DMS153 (cell line): ENCODE measurements around the gene AIFM3.
"Not testable (repeated sequence)": the region's sequence is repeated elsewhere in the genome, so short reads cannot be mapped to it uniquely, and the experiment has no call there.

Source experiments
- DNase-seq: peaks from one replicate; lab custom pipeline; 2025; lab: John Stamatoyannopoulos, UW

AIFM3 gene

DNA sequence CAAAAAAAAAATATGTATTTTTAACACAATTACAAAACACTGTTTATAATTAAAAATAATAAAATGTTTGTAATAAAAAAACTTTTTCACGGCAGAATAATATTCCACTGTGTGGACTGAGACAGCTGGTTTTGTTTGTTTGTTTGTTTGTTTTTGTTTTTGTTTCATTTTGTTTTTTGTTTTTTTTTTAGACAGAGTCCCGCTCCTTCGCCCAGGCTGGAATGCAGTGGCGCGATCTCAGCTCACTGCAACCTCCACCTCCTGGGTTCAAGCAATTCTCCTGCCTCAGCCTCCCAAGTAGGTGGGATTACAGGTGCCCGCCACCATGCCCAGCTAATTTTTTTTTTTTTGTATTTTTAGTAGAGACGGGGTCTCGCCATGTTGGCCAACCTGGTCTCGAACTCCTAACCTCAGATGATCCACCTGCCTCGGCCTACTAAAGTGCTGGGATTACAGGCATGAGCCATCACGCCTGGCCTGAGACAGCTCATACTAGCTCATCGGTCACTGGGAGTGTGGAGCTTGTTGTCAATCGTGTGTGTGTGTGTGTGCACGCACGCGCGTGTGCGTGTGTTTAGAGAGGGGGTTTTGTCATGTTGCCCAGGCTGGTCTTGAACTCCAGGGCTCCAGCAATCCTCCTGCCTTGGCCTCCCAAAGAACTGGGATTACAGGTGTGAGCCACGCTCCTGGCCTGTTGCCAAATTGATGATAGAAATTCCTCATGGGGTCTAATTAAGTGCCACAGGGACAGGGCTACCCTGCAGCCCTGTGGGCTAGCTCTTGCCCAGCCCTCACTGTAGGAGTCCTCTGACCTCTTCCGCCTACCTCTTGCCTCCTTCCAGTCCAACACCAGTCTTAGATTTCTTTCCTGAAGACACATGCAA, 7.2 kb upstream of the AIFM3 start:
- DNase-seq: no peak

DNA sequence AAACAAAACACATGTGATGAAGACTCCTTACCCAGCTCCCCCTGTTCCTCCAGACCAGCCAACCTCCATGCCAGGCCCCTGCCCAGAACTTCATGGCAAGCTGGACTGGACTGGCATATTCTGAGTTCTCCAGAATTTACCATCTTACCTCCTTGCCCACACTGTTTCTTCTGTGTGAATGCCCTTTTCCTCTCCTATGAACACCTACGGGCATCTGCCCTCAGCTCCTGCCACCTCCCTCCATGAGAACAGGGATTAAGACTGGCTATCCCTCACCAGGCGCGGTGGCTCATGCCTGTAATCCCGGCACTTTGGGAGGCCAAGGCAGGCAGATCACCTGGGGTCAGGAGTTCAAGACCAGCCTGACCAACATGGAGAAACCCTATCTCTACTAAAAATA, 6.4 kb upstream of the AIFM3 start:
- no peak for DNase-seq

DNA sequence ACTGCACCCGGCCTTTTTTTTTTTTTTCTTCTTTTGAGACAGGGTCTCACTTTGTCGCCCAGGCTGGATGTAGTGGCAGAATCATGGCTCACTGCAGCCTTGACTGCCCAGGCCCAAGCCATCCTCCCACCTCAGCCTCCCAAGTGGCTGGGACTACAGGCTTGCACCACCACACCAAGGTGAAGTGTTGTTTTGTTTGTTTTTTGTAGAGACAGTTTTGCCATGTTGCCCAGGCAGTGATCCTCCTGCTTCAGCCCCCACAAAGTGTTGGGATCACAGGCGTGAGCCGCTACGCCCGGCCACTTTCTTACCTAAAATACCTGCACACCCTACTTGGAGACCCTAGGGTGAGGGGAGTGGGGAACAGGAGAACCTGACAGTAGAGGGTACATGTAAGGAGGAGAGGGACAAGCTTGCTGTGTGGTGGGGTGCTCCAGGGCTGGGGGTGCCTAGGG, 4.5 kb upstream of the AIFM3 start:
- no peak for DNase-seq

DNA sequence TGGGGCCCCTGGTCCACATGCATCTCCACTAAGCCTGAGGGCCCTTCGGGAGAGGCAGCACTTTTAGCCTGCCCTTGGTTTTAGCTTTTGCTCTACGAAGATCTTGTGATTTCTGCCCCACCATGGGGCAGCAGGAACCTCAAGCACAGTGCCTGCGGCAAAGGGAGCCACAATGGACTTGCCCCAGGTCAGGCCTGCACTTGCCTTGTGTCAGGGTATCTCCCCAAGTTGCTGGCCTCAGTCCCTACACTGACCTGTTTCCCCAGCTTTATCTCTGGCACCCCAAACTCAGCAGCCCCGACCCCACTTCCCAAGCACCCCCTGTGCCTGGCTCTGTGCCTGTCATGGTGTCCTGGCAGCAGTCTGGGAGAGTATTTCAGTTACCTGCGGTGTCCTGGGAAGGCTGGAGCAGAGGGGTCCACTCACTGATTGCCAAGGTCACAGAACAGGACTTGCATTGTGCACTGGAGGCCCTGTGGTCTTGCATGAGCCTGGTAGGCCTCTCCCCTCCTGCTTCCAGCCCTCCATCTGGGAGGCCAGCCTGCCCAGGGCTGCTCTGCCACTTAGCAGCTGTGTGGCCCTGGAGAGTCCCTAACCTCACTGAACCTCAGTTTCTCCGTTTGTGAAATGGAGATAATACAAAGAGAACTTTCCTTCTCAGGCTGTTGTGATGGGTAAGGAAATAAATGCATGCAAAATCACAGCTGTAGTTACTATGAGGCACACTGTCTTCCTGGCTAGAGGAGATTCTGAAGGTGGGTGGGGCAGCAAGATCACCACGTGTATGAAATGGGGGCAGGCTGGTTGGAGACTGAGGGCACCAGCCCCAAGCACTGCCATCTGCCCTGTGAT, 3.6 kb upstream of the AIFM3 start:
- no peak for DNase-seq

DNA sequence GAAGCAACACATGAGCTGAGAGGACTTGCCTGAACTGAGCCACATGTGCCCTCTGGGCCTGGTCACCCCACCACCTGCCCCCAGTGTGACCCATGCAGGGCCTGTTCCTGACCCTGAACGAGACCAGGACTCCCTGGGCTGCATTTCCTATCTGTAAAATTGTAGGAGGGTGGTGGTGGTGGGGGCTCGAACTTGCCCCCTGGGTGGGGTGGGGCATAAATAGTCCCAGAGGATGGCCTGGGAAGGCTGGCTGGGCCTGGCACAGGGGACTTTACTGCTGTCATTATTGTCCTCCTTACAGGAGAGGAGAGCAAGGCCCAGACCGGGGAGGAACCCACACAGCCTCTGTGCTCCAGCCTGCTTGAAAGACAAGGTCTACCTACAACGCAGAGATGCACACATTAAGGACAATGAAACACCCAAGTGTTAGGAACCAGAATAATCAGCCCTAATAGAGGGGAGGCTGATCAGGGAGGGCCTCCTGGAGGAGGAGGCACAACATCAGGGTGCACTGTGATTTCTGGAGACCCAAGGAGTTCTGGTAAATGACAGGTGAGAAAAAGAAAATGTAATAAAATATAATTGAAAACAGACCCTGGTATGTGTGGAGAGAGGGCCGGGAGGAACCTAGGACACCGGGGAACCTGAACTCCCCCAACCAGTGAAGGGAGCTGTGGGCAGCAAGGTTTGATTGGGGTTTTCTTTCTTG, 2.8 kb upstream of the AIFM3 start:
- DNase-seq: no peak

DNA sequence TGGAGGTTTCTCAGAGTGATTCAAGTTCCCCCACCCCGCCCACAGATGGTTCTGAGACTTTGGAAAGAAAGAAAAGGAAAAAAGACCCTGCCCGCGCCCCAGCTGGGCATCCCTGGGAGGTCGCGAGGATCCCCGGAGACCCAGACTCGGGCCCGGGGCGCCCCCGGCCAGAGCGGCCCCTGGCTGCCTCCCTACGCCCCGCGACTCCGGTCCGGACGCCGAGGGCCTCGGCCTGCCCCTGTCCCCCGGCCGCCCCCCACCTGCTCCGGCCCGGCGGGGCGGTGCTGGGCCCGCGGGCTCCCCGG, 2.3 kb upstream of the AIFM3 start:
- DNase-seq: no peak

DNA sequence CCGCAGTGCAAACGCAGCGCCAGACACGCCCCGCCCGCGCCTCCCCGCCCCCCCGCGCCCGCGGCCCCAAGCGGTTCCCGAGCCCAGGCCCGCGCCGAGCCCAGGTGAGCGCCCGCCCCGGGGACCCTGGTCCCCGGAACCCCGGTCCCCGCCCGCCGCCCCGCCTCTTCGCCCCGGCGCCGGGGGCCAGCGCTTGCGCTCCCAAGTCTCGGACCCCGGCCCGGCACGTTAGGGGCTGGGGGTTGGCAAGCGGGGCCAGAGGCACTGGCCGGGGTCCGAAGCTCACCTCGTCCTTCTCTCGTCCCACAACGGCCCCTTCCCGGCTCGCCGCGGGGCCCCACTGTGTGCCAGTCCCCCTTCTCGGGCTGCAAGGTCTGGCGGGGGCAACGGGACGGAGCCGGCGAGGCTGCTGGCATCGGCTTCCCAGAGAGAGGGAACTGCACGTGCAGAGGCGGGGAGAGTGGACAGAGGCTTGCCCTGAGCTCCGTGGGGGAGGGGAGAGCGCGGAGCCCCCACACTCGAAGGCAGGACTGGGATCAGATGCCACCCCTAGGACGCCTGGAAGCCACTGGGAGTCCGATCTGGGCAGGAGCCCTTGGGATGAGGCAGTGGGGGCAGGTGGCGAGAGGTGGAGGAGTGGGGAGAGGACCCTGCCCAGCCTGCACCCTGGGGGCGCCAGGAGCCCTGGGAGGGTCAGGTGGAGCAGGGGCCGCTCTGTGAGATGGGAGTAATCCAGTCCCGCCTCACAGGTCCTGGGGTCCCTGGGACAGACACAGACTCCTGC, 1.8 kb upstream of the AIFM3 start:
- DNase-seq: no peak

DNA sequence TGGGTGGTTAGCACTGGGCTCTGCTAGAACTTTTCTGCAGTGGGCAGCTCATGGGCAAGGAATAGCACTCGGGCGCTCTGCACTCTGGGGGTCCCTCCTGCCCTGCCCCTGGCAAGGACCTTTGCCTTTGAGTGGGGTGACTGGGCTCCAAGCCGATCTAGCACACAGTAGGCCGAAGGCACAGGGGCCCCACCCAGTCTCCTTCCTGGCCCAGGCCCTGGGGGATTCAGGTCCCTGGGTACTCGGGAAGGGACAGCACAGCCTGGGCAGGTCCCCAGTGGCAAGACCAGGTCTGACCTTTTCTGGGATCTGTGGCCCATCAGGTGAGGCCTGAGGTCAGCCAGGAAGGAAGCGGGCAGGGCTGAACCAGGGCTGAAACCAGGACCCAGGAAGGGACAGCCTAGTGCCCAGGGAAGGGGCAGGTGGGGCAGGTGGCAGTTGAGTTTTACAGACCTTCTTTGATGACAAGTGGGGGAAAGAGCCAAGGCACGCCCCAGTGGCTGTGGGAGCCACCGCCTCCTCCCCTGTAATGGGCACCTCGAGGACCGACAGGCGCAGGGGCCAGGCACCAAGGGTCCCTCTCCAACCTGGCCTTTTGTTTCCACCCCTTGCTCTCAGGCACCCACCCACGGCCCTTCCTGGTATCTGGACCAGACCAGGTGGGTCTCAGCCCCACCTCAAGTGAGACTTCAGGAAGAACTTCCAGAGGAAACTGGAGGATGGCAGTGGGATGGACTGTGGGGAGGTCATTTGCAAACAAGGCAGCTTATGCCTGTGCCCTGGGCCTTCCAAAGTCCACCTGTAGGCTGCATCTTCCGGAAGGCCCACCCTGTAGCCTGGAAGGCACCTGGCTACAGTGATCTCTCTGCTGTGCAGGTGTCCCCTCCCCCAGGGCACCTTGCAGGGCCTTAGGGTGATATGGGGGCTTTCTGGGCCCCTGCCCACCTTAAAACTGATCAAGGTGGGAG, 883 bp upstream of the AIFM3 start:
- no peak for DNase-seq

DNA sequence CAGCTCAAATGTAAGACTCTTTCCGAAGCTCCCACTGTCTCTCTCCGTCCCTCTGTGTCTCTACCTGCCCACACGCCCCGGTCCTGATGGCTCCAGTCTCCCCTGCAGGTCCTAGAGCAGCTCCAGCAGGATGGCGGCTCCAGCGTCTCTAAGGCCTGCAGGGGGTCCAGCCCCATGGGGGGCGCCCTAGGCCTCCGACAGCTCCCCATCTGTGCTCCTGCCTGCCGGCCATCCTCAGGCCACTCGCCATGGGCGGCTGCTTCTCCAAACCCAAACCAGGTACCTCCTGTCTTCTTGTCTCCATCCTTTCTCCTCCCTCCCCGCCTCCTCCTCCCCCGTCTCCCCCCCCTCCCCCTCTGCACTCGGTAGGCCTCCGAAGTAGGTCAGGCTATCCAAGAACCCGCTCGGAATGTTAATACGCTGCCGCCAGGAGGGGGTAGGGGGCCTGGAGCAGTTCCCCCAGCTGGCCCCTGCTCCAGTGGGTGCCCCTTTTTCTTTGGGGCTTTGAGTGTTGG, 699 bp downstream of the AIFM3 start:
- DNase-seq: no peak

DNA sequence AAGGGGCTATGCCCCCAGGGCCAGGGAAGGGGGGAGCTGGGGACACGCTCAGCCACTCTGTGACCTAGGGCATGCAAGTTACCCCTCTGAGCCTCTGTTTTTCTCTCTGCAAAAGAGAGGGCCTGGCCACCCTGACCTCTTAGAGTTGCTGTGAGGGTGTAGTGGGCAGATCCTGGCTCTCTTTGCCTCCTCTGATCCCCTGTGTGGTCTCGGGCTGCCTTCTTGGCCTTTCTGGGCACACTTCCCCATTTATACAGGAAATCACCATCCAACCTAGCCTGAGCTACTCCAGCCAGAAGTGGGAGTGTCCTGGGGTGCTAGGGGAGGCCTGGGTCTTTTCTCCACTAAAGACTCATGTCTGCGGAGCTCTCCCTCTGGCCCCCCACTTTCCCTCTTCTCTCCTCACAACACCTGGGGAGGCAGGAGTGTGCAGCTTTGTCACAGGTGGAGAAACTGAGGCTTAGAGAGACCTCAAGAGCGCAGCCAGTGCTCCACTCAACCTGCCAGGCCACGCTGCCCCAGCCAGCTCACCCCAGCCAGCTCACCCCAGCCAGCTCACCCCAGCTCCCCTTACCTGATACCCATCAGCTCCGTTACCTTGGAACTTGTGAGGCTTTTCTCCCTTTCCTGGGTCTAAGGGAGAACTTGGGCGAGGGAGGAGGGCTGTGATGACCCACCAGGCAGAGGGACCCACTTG, 1.4 kb downstream of the AIFM3 start:
- DNase-seq: no peak

DNA sequence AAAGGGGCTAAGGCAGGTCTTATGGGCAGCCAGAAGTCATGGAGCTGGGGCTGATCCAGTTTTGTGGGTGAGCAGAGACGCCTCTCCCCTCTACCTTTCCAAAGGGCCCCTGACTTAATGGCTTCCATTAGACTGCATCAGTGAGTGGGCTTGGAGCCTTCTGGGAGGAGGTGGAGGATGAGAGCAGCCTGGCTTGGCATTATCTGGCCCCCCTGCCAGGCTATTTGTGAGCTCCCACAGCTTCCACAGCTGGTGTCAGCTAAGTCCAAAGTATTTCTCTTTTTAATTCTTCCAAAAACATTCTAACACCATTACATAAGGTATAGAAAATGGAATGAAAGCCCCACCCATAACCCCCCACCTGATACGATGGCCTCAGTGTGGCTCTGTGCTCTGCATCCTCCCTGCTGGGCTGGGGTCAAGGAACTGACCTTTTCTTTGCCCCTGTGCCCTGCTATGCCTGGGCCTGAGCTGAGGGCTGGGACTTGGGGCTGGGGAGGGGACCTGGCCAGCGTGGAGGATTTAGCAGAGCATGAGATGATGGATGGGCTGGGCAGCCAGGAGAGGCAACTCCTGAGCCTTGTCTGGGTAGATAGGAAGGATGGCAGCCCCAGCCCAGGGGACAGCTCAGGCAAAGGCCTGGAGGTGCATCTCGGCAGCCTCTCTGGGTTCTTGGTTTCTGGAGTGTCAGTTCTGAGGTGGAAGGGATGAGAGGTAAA, 4.0 kb downstream of the AIFM3 start:
- DNase-seq: no peak

DNA sequence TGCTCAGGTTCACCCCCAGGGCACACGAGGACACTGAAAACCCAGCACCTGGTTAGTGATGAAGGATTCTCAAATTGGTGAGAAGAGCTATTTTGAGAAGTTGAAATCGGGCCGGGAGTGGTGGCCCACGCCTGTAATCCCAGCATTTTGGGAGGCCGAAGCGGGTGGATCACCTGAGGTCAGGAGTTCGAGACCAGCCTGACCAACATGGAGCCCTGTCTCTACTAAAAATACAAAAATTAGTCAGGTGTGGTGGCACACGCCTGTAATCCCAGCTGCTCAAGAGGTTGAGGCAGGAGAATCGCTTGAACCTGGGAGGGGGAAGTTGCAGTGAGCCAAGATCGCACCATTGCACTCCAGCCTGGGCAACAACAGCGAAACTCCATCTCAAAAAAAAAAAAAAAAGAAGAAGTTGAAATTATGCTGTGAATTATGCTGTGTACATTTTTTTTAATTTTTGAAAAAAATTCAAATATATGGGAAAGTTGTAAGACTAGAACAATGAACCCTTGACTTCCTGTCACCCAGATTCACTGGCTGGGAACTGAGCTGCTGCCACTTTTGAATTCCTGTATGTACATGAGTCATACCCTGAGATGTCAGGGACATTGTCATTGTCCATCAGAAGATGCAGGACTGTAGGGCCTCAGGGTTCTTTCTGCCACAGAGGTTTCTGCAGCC, 5.1 kb downstream of the AIFM3 start:
- DNase-seq: not testable (repeated sequence)

DNA sequence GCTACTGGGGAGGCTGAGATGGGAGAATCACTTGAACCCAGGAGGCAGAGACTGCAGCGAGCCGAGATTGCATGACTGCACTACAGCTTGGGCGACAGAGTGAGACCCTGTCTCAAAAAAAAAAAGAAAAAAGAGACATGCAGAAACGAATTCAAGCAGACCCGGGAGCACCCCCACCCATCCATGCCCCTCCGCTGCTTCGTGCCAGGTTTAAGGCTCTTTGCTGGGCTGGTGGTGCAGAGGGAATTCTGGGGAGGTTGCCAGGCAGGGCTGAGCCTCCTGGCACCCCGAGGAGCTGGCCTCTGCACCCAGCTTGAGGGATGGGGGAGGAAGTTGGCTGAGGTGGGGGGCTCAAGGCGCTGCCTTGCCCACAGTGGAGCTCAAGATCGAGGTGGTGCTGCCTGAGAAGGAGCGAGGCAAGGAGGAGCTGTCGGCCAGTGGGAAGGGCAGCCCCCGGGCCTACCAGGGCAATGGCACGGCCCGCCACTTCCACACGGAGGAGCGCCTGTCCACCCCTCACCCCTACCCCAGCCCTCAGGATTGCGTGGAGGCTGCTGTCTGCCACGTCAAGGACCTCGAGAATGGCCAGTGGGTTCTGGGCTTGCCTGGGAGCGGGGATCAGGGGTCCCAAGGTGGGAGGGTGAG, 6.0 kb downstream of the AIFM3 start:
- no peak for DNase-seq

DNA sequence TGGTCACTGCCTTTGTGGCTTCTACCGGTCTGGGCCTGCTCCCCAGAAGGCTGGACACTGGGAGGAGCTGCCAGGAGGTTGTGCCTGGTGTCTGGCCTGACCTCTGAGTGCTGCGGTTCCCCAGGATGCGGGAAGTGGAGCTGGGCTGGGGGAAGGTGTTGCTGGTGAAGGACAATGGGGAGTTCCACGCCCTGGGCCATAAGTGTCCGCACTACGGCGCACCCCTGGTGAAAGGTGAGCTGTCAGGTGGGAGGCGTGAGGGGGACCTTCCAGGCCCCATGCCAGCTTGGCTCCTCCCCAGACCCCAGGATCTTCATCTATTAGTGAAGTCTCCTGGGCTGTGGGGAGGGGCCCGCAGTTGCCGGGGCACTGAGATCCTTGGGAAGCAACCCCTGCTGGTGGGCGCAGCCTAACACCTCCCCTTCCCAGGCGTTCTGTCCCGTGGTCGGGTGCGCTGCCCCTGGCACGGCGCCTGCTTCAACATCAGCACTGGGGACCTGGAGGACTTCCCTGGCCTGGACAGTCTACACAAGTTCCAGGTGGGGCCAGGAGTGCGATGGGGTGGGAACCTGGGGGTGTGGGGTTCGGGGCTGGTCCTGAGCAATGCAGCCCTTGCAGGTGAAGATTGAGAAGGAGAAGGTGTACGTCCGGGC, 6.7 kb downstream of the AIFM3 start:
- no peak for DNase-seq

DNA sequence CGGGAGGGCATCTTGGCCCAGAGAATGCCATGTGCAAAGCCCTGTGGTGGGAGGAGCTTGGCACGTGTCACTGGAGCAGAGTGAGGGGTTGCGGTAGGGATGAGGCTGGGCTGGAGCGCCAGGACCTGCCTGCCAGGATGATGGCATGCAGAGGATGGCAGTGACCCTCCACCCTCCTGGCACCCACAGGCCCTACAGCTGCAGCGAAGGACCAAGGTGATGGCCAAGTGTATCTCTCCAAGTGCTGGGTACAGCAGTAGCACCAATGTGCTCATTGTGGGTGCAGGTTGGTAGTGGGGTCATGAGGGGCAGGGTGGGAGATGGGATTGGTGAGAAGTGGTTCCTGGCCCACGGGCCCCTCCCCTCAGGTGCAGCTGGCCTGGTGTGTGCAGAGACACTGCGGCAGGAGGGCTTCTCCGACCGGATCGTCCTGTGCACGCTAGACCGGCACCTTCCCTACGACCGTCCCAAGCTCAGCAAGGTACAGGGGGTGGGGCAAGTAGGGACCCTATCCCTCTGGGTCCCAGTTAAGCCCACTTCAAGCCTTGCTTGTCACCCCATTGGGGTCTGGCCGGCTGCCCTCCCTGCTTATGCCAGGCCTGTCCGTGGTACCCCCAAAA, 7.4 kb downstream of the AIFM3 start:
- no peak for DNase-seq

DNA sequence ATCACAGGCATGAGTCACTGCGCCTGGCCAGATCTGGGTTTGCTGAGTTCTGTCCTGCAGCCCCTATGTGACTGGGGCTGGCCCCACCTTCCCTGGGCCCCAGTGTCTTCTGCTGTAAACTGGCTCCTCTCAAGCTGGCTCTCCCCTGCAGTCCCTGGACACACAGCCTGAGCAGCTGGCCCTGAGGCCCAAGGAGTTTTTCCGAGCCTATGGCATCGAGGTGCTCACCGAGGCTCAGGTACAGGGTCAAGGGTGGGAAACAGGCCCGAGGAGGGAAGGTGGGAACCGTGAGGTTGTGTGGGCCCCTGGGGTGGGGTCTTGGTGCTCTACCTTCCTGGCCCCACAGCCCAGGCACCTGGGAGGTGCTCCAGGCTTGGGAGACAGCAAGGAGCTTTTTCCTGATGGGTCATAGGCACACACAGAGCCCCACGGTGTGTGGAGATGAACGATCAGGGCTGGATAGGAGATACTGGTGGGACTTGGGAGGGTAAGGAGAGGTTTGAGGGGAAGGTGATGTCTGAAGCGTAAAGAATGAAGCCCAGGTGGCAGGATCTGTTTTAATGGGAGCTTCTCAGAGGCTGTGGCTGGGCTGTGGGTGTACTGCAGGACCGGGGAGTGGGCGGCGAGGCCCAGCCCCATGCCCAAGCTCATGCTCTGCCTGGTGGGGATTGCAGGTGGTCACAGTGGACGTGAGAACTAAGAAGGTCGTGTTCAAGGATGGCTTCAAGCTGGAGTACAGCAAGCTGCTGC, 8.7 kb downstream of the AIFM3 start:
- DNase-seq: no peak
